ENCODE data around the gene HECA.
A peak's percentile ranks its signal among the peaks of the same experiment; 100 is the strongest.
"Not testable (repeated sequence)": the region's sequence is repeated elsewhere in the genome, so short reads cannot be mapped to it uniquely, and the experiment has no call there.

The HECA gene

GRCh38 chr6:139205843-139206242 is 71.0 kb downstream of the HECA start:
- DNase-seq (ENCODE audit: low read depth in 2 of 2), result no peak

- not testable (repeated sequence) for DNase-seq (ENCODE audit: low read depth in 2 of 2)
Observed at GRCh38 chr6:139210766-139211165, 75.9 kb downstream of the HECA start.

- DNase-seq (ENCODE audit: low read depth in 2 of 2), result not testable (repeated sequence)
Observed at GRCh38 chr6:139212460-139212859, 77.6 kb downstream of the HECA start.

- DNase-seq (ENCODE audit: low read depth in 2 of 2), result peak; percentile 42 to 49
Observed at GRCh38 chr6:139219271-139219729, 84.4 kb downstream of the HECA start.

- no peak for DNase-seq (ENCODE audit: low read depth in 2 of 2)
Observed at GRCh38 chr6:139219746-139220145, 84.9 kb downstream of the HECA start.

- not testable (repeated sequence) for DNase-seq (ENCODE audit: low read depth in 2 of 2)
Observed at GRCh38 chr6:139228387-139228786, 93.5 kb downstream of the HECA start.

Measured in activated CD4-positive, alpha-beta T cell treated with anti-CD3 and anti-CD28 coated beads for 24 hours (primary cell).